Measurements from ENCODE around the gene WDPCP. TPM values are rescaled to one million over a fixed set of nuclear protein-coding genes. Genes with fewer than 3 reads are reported as not detected.

Gene WDPCP
- total and polyA plus RNA-seq, 12 donors, result 2.7 to 14.6 (median 9.3) TPM

DNA sequence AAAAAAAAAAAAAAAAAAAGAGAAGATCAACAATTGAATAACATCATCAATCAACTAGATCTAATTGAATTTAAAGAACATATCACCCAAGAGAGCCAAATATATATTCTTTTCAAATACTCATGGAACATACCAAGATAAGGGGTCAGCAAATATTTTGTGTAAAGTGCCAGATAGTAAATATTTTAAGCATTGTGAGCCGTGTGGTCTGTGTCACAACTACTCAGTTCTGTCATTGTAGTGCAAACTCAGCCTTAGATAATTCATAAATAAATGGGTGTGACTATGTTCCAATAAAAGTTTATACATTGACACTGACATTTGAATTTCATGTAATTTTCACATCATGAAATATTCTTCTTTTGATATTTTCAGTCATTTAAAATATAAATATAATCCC is 491.8 kb downstream of the WDPCP start:
- TF ChIP-seq CTCF (IDR thresholded peaks at IDR 0.05) (no peak), POLR2A (IDR thresholded peaks at IDR 0.05) (no peak)
- DNase-seq, result no peak
- no peak overlapping the region for H3K4me3 ChIP-seq
- WGBS, 4 donors, result 36 to 56% (median 47%) methylated on average over 1 of the region's 1 CpG
- intact Hi-C loops (cut with DNase I), result no loop called here
- peaks cover 4% of the 10 kb centered on the region for H3K27me3 ChIP-seq
- H3K4me1 ChIP-seq (replicated peaks in 1 of 2), result no peaks in the 10 kb centered on the region
- H3K36me3 ChIP-seq (replicated peaks in 1 of 2), result no peaks in the 10 kb centered on the region
- H3K9me3 ChIP-seq (replicated peaks in 1 of 3), result peaks cover 0 to 1% (median 0%) of the 10 kb centered on the region in 3 donors
- no peak overlapping the region for H3K27ac ChIP-seq

- no peaks in the 10 kb centered on the region for H3K4me1 ChIP-seq (replicated peaks in 1 of 2)
- no peak overlapping the region for H3K27ac ChIP-seq
- peaks cover 4% of the 10 kb centered on the region for H3K27me3 ChIP-seq
- DNase-seq, result no peak
- no peaks in the 10 kb centered on the region for H3K9me3 ChIP-seq (replicated peaks in 1 of 3)
- H3K4me3 ChIP-seq, result no peak overlapping the region
- 83 to 93% (median 88%) methylated on average over 1 of the region's 1 CpG for WGBS, 4 donors
- intact Hi-C loops (cut with DNase I), result no loop called here
- no peaks in the 10 kb centered on the region for H3K36me3 ChIP-seq (replicated peaks in 1 of 2)
- no peak for TF ChIP-seq CTCF (IDR thresholded peaks at IDR 0.05)
- no peak for TF ChIP-seq POLR2A (IDR thresholded peaks at IDR 0.05)
These were observed 494.8 kb downstream of the WDPCP start for GRCh38 chr2:63093502-63093901.

GRCh38 chr2:63092857-63093256 is 495.4 kb downstream of the WDPCP start:
- Histone ChIP-seq H3K4me1 (replicated peaks in 1 of 2) (no peaks in the 10 kb centered on the region), H3K9me3 (replicated peaks in 1 of 3) (no peaks in the 10 kb centered on the region), H3K4me3 (no peak overlapping the region), H3K36me3 (replicated peaks in 1 of 2) (no peaks in the 10 kb centered on the region), H3K27ac (no peak overlapping the region), H3K27me3 (peaks cover 4% of the 10 kb centered on the region)
- 0 to 58% (median 2%) methylated on average over 1 of the region's 1 CpG for WGBS, 4 donors
- intact Hi-C loops (cut with DNase I), result no loop called here
- TF ChIP-seq CTCF (IDR thresholded peaks at IDR 0.05) (no peak), POLR2A (IDR thresholded peaks at IDR 0.05) (no peak)
- no peak for DNase-seq

- TF ChIP-seq POLR2A (IDR thresholded peaks at IDR 0.05) (no peak), CTCF (IDR thresholded peaks at IDR 0.05) (no peak)
- 59 to 78% (median 66%) methylated on average over 1 of the region's 1 CpG for WGBS, 4 donors
- H3K36me3 ChIP-seq (replicated peaks in 1 of 2), result no peaks in the 10 kb centered on the region
These were observed 495.9 kb downstream of the WDPCP start for GRCh38 chr2:63092401-63092800.

More at GRCh38 chr2:63092401-63092800, 495.9 kb downstream of the WDPCP start:
- intact Hi-C loops (cut with DNase I), result no loop called here
- H3K4me1 ChIP-seq (replicated peaks in 1 of 2), result no peaks in the 10 kb centered on the region
- DNase-seq, result no peak
- no peak overlapping the region for H3K4me3 ChIP-seq
- H3K27ac ChIP-seq, result no peak overlapping the region
- H3K9me3 ChIP-seq (replicated peaks in 1 of 3), result no peaks in the 10 kb centered on the region
- H3K27me3 ChIP-seq, result peaks cover 4% of the 10 kb centered on the region
